Neural cell (in vitro differentiated cells): ENCODE data around the gene ACOT7. TPM values are rescaled to one million over a fixed set of nuclear protein-coding genes. Genes with fewer than 3 reads are reported as not detected.

Source experiments
- H2AFZ ChIP-seq: fragments of 200-600, 300-800 bp; sonication (generic), shearing (Covaris generic); 2 replicates; pipeline ENCODE4 v1.6.0; 2014; ENCODE audit warnings: low read depth, mild to moderate bottlenecking, antibody characterized with exemption, low read length, moderate library complexity
- H3F3A ChIP-seq: fragments of 200-600 bp; shearing (Covaris generic); 2 replicates; pipeline ENCODE4 v1.6.1; 2016; ENCODE audit warnings: mild to moderate bottlenecking, moderate library complexity, mixed read lengths, antibody characterized with exemption, low read length; ENCODE audit not compliant: insufficient read depth, poor library complexity, severe bottlenecking
- H3K27ac ChIP-seq: fragments of 200-600, 300-800 bp; sonication (generic), shearing (Covaris generic); 2 replicates; pipeline ENCODE4 v1.5.1; 2014; ENCODE audit warnings: mild to moderate bottlenecking, low read length, moderate library complexity
- H3K27me3 ChIP-seq: fragments of 300-800, 200-600 bp; sonication (generic), shearing (Covaris generic); 2 replicates; pipeline ENCODE4 v1.6.0; 2014; ENCODE audit warnings: mild to moderate bottlenecking, low read depth, low read length, moderate library complexity; ENCODE audit not compliant: insufficient read depth
- H3K36me3 ChIP-seq: fragments of 300-800, 200-600 bp; sonication (generic), shearing (Covaris generic); 2 replicates; pipeline ENCODE4 v1.5.1; 2014; ENCODE audit warnings: mild to moderate bottlenecking, antibody characterized with exemption, low read length, moderate library complexity; ENCODE audit not compliant: insufficient read depth
- H3K4me2 ChIP-seq: fragments of 300-800, 200-600 bp; sonication (generic), shearing (Covaris generic); 2 replicates; pipeline ENCODE4 v1.6.0; 2014; ENCODE audit warnings: mild to moderate bottlenecking, low read length
- H3K4me3 ChIP-seq: fragments of 300-800, 200-600 bp; sonication (generic), shearing (Covaris generic); 2 replicates; pipeline ENCODE4 v1.5.1; 2014; ENCODE audit warnings: mild to moderate bottlenecking, low read length, moderate library complexity
- H3K79me2 ChIP-seq: fragments of 200-600 bp; shearing (Covaris generic); replicated peaks from 2 replicates; pipeline ENCODE4 v1.6.0; 2014; ENCODE audit warnings: mild to moderate bottlenecking, low read length, moderate library complexity; ENCODE audit not compliant: insufficient read depth
- H3K9ac ChIP-seq: fragments of 300-800, 200-600 bp; sonication (generic), shearing (Covaris generic); 2 replicates; pipeline ENCODE4 v1.6.1; 2016; ENCODE audit warnings: mild to moderate bottlenecking, low read length, mixed read lengths
- H3K9me2 ChIP-seq: fragments of 200-600 bp; shearing (Covaris generic); 2 replicates; pipeline ENCODE4 v1.6.1; 2016; ENCODE audit warnings: mild to moderate bottlenecking, low read length, mixed read lengths; ENCODE audit not compliant: insufficient read depth
- H3K9me3 ChIP-seq: fragments of 200-600, 300-800 bp; sonication (generic), shearing (Covaris generic); 2 replicates; pipeline ENCODE4 v1.6.1; 2016; ENCODE audit warnings: mild to moderate bottlenecking, mixed run types, low read length, moderate library complexity, mixed read lengths
- H4K20me1 ChIP-seq: fragments of 200-600 bp; shearing (Covaris generic); 2 replicates; pipeline ENCODE4 v1.6.1; 2016; ENCODE audit warnings: mild to moderate bottlenecking, mixed run types; ENCODE audit not compliant: insufficient read depth
- EP300 ChIP-seq: fragments of 450-650 bp; conservative IDR thresholded peaks from 2 replicates; pipeline ENCODE4 v1.6.1; 2014; ENCODE audit warnings: antibody characterized with exemption, mild to moderate bottlenecking, moderate library complexity; ENCODE audit not compliant: poor library complexity, severe bottlenecking
- EZH2 ChIP-seq: fragments of 200-600, 300-800 bp; shearing (Covaris generic), sonication (generic); IDR thresholded peaks from 2 replicates; pipeline ENCODE4 v1.6.1; 2014; ENCODE audit warnings: antibody characterized with exemption, low read length, borderline replicate concordance, mild to moderate bottlenecking; ENCODE audit not compliant: insufficient read depth, poor library complexity, severe bottlenecking
- MXI1 ChIP-seq: fragments of 450-650 bp; conservative IDR thresholded peaks from 2 replicates; pipeline ENCODE4 v1.6.1; 2014; ENCODE audit warnings: antibody characterized with exemption, mild to moderate bottlenecking; ENCODE audit not compliant: poor library complexity, severe bottlenecking
- POLR2AphosphoS5 ChIP-seq: IDR thresholded peaks from 2 replicates; pipeline ENCODE4 v1.6.1; 2012
- RAD21 ChIP-seq: fragments of 450-650 bp; conservative IDR thresholded peaks from 2 replicates; pipeline ENCODE4 v1.6.1; 2014; ENCODE audit warnings: antibody characterized with exemption, mild to moderate bottlenecking, moderate library complexity
- SMC3 ChIP-seq: fragments of 450-650 bp; conservative IDR thresholded peaks from 2 replicates; pipeline ENCODE4 v1.6.1; 2014; ENCODE audit warnings: antibody characterized with exemption, mild to moderate bottlenecking, moderate library complexity; ENCODE audit not compliant: poor library complexity
- TAF1 ChIP-seq: IDR thresholded peaks from 2 replicates; pipeline ENCODE4 v1.6.1; 2012; ENCODE audit warnings: low read depth
- polyA plus RNA-seq: library from polyadenylated mRNA; depleted of rRNA; stranded (reverse); fragments of >200 nt; gene quantifications from 2 replicates; pipeline ENCODE4 v1.2.3, GENCODE V29; 2014
- TF ChIP-seq, protein P1 (sequence below): fragments of 450-650 bp; IDR thresholded peaks from 2 replicates; pipeline ENCODE4 v1.5.1; 2014; ENCODE audit warnings: antibody characterized with exemption, mild to moderate bottlenecking, moderate library complexity; ENCODE audit not compliant: poor library complexity, severe bottlenecking
- TF ChIP-seq, protein P2 (sequence below): IDR thresholded peaks from 2 replicates; pipeline ENCODE4 v1.6.1; 2012; ENCODE audit warnings: borderline replicate concordance

The ACOT7 gene
- polyA plus RNA-seq, 1 donor from 2014 or later = 101 TPM

DNA sequence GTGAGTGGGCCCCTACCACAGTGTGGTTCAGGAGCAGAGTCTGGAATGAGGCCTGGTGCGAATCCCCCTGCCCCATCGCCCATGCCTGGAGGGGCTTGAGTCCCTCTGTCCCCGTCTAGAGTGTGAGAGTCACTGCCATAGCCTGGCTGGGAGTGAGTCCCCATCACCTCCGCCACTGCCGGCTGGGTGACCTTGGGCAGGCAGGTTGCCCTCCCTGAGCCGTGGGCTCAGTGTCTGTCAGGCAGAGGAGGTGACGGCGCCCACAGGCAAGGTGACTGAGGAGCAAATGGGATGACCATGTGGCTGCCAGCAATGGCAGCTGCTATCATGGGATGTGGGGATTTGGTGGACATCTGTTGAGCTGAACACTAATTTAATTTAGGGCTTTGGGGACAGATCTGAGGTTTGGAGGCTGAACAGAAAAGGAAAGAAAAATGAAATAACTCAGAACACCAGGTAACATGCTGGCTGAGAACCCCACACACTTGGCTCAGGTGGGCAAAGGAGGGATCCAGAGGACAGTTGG lies 94.6 kb downstream of the ACOT7 start:
- H3F3A ChIP-seq = no peaks in the 10 kb centered on the region
- no peaks in the 10 kb centered on the region for H3K36me3 ChIP-seq
- no peaks in the 10 kb centered on the region for H3K9me3 ChIP-seq
- no peak overlapping the region for H3K4me3 ChIP-seq
- H2AFZ ChIP-seq = no peak overlapping the region
- no peak overlapping the region for H3K27ac ChIP-seq
- TF ChIP-seq, protein P1, sequence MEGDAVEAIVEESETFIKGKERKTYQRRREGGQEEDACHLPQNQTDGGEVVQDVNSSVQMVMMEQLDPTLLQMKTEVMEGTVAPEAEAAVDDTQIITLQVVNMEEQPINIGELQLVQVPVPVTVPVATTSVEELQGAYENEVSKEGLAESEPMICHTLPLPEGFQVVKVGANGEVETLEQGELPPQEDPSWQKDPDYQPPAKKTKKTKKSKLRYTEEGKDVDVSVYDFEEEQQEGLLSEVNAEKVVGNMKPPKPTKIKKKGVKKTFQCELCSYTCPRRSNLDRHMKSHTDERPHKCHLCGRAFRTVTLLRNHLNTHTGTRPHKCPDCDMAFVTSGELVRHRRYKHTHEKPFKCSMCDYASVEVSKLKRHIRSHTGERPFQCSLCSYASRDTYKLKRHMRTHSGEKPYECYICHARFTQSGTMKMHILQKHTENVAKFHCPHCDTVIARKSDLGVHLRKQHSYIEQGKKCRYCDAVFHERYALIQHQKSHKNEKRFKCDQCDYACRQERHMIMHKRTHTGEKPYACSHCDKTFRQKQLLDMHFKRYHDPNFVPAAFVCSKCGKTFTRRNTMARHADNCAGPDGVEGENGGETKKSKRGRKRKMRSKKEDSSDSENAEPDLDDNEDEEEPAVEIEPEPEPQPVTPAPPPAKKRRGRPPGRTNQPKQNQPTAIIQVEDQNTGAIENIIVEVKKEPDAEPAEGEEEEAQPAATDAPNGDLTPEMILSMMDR = no peak
- TF ChIP-seq MXI1 (no peak), EP300 (no peak), RAD21 (no peak), SMC3 (no peak), POLR2AphosphoS5 (no peak), EZH2 (no peak), TAF1 (no peak)
- TF ChIP-seq, protein P2, sequence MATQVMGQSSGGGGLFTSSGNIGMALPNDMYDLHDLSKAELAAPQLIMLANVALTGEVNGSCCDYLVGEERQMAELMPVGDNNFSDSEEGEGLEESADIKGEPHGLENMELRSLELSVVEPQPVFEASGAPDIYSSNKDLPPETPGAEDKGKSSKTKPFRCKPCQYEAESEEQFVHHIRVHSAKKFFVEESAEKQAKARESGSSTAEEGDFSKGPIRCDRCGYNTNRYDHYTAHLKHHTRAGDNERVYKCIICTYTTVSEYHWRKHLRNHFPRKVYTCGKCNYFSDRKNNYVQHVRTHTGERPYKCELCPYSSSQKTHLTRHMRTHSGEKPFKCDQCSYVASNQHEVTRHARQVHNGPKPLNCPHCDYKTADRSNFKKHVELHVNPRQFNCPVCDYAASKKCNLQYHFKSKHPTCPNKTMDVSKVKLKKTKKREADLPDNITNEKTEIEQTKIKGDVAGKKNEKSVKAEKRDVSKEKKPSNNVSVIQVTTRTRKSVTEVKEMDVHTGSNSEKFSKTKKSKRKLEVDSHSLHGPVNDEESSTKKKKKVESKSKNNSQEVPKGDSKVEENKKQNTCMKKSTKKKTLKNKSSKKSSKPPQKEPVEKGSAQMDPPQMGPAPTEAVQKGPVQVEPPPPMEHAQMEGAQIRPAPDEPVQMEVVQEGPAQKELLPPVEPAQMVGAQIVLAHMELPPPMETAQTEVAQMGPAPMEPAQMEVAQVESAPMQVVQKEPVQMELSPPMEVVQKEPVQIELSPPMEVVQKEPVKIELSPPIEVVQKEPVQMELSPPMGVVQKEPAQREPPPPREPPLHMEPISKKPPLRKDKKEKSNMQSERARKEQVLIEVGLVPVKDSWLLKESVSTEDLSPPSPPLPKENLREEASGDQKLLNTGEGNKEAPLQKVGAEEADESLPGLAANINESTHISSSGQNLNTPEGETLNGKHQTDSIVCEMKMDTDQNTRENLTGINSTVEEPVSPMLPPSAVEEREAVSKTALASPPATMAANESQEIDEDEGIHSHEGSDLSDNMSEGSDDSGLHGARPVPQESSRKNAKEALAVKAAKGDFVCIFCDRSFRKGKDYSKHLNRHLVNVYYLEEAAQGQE = no peak
- H3K4me2 ChIP-seq = no peak overlapping the region
- no peaks in the 10 kb centered on the region for H3K27me3 ChIP-seq
- H3K79me2 ChIP-seq = no peaks in the 10 kb centered on the region
- H3K9me2 ChIP-seq = no peaks in the 10 kb centered on the region
- no peaks in the 10 kb centered on the region for H4K20me1 ChIP-seq
- H3K9ac ChIP-seq = no peak overlapping the region

DNA sequence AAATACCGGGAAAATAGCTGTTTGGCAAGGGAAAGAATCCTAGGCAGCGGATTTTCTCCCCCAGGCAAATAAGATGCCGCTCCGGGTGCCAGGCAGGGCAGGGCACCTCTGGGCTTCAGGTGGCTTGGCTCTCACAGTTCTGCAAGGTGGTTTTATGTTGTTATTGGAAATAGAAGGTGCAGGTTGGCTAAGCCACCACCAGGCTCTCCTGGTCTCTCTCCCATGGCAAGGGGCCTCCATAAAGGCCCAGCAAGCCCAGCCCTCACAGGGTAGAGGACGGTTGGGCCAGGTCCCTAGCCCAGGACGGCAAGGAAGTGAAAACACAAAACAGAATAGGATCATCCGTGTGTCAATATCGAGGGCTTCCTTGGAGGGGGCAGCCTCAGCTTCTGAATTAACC lies 95.0 kb downstream of the ACOT7 start:
- Histone ChIP-seq H3K4me2 (no peak overlapping the region), H3K79me2 (no peaks in the 10 kb centered on the region), H3K36me3 (no peaks in the 10 kb centered on the region), H3K9me3 (no peaks in the 10 kb centered on the region), H3F3A (no peaks in the 10 kb centered on the region), H3K9ac (no peak overlapping the region), H3K27ac (no peak overlapping the region), H4K20me1 (no peaks in the 10 kb centered on the region), H3K4me3 (no peak overlapping the region), H2AFZ (no peak overlapping the region), H3K27me3 (no peaks in the 10 kb centered on the region), H3K9me2 (no peaks in the 10 kb centered on the region)
- TF ChIP-seq TAF1 = no peak
- TF ChIP-seq SMC3 = no peak
- TF ChIP-seq RAD21 = no peak
- TF ChIP-seq EZH2 = no peak
- no peak for TF ChIP-seq POLR2AphosphoS5
- TF ChIP-seq, protein P1 = no peak
- TF ChIP-seq MXI1 = no peak
